NT2/D1 (cell line): Measurements from ENCODE around the gene LAMC1.

Experiments
- DNase-seq: peaks from one replicate; pipeline ENCODE4 v3.0.0-alpha.2; 2011; ENCODE audit warnings: low read depth, low spot score
- H3K27me3 ChIP-seq: 2 replicates; pipeline ENCODE4 v1.6.0; 2011; ENCODE audit warnings: mild to moderate bottlenecking; ENCODE audit not compliant: insufficient read length, insufficient read depth
- H3K36me3 ChIP-seq: 2 replicates; pipeline ENCODE4 v1.6.1; 2011; ENCODE audit warnings: mild to moderate bottlenecking, low read length, mixed read lengths; ENCODE audit not compliant: insufficient read depth, insufficient read length
- H3K4me1 ChIP-seq: 2 replicates; pipeline ENCODE4 v1.5.1; 2011; ENCODE audit not compliant: insufficient read depth, insufficient read length
- H3K4me3 ChIP-seq: 2 replicates; pipeline ENCODE4 v1.5.1; 2011; ENCODE audit warnings: low read depth; ENCODE audit not compliant: insufficient read length
- H3K9ac ChIP-seq: 2 replicates; pipeline ENCODE4 v1.6.0; 2011; ENCODE audit warnings: low read depth; ENCODE audit not compliant: insufficient read length
- H3K9me3 ChIP-seq: 2 replicates; pipeline ENCODE4 v1.5.1; 2011; ENCODE audit warnings: mild to moderate bottlenecking, low read length; ENCODE audit not compliant: insufficient read depth
- SUZ12 ChIP-seq: IDR thresholded peaks from 2 replicates; pipeline ENCODE4 v1.6.1; 2011; ENCODE audit not compliant: insufficient read length, insufficient read depth; ENCODE audit errors: extremely low read depth
- YY1 ChIP-seq: IDR thresholded peaks from 2 replicates; pipeline ENCODE4 v1.6.1; 2011; ENCODE audit not compliant: insufficient read length, insufficient read depth
- ZNF274 ChIP-seq: IDR thresholded peaks from 2 replicates; pipeline ENCODE4 v1.6.1; 2011; ENCODE audit warnings: mild to moderate bottlenecking, low read depth, low read length

Gene LAMC1

GRCh38 chr1:183082650-183083049, 59.4 kb downstream of the LAMC1 start:
- Histone ChIP-seq H3K27me3 (no peaks in the 10 kb centered on the region), H3K4me1 (peaks cover 3% of the 10 kb centered on the region), H3K9ac (no peak overlapping the region), H3K36me3 (no peaks in the 10 kb centered on the region), H3K9me3 (no peaks in the 10 kb centered on the region), H3K4me3 (no peak overlapping the region)
- no peak for DNase-seq
- TF ChIP-seq SUZ12 (no peak), YY1 (no peak), ZNF274 (no peak)

- no peak for TF ChIP-seq YY1
- no peak for TF ChIP-seq ZNF274
- TF ChIP-seq SUZ12: no peak
- peaks cover 2% of the 10 kb centered on the region for H3K36me3 ChIP-seq
- no peak for DNase-seq
- no peak overlapping the region for H3K9ac ChIP-seq
- no peaks in the 10 kb centered on the region for H3K9me3 ChIP-seq
- no peak overlapping the region for H3K4me3 ChIP-seq
- H3K4me1 ChIP-seq: no peaks in the 10 kb centered on the region
- H3K27me3 ChIP-seq: no peaks in the 10 kb centered on the region
These were observed 63.8 kb downstream of the LAMC1 start for GRCh38 chr1:183087001-183087400.

GRCh38 chr1:183089025-183089639, 65.9 kb downstream of the LAMC1 start:
- H3K4me3 ChIP-seq: no peak overlapping the region
- H3K4me1 ChIP-seq: no peaks in the 10 kb centered on the region
- no peak for DNase-seq

GRCh38 chr1:183090391-183091006, 67.3 kb downstream of the LAMC1 start:
- no peaks in the 10 kb centered on the region for H3K27me3 ChIP-seq
- H3K36me3 ChIP-seq: peaks cover 7% of the 10 kb centered on the region
- H3K4me1 ChIP-seq: no peaks in the 10 kb centered on the region
- no peak overlapping the region for H3K9ac ChIP-seq
- DNase-seq: no peak
- no peaks in the 10 kb centered on the region for H3K9me3 ChIP-seq
- H3K4me3 ChIP-seq: no peak overlapping the region
- no peak for TF ChIP-seq YY1
- no peak for TF ChIP-seq SUZ12
- TF ChIP-seq ZNF274: no peak

More at GRCh38 chr1:183089025-183089639, 65.9 kb downstream of the LAMC1 start:
- H3K9ac ChIP-seq: no peak overlapping the region
- H3K9me3 ChIP-seq: no peaks in the 10 kb centered on the region
- no peaks in the 10 kb centered on the region for H3K27me3 ChIP-seq
- H3K36me3 ChIP-seq: peaks cover 6% of the 10 kb centered on the region
- TF ChIP-seq ZNF274 (no peak), SUZ12 (no peak), YY1 (no peak)

- DNase-seq: no peak
- Histone ChIP-seq H3K9me3 (no peaks in the 10 kb centered on the region), H3K27me3 (no peaks in the 10 kb centered on the region), H3K36me3 (peaks cover 8% of the 10 kb centered on the region), H3K4me3 (no peak overlapping the region), H3K9ac (no peak overlapping the region), H3K4me1 (no peaks in the 10 kb centered on the region)
- TF ChIP-seq SUZ12: no peak
- TF ChIP-seq YY1: no peak
- TF ChIP-seq ZNF274: no peak
These were observed 68.0 kb downstream of the LAMC1 start for GRCh38 chr1:183091181-183091580.

- no peak for DNase-seq
- no peak overlapping the region for H3K9ac ChIP-seq
- no peaks in the 10 kb centered on the region for H3K4me1 ChIP-seq
These were observed 69.1 kb downstream of the LAMC1 start for GRCh38 chr1:183092350-183092749.

GRCh38 chr1:183093066-183093668, 69.9 kb downstream of the LAMC1 start:
- H3K9ac ChIP-seq: no peak overlapping the region
- H3K4me1 ChIP-seq: no peaks in the 10 kb centered on the region
- no peak overlapping the region for H3K4me3 ChIP-seq
- H3K36me3 ChIP-seq: peaks cover 8% of the 10 kb centered on the region
- no peaks in the 10 kb centered on the region for H3K27me3 ChIP-seq
- H3K9me3 ChIP-seq: no peaks in the 10 kb centered on the region
- no peak for DNase-seq
- TF ChIP-seq YY1 (no peak), SUZ12 (no peak)

More at GRCh38 chr1:183092350-183092749, 69.1 kb downstream of the LAMC1 start:
- TF ChIP-seq YY1: no peak
- no peak for TF ChIP-seq ZNF274
- TF ChIP-seq SUZ12: no peak
- Histone ChIP-seq H3K27me3 (no peaks in the 10 kb centered on the region), H3K9me3 (no peaks in the 10 kb centered on the region), H3K36me3 (peaks cover 8% of the 10 kb centered on the region), H3K4me3 (no peak overlapping the region)
